Fibroblast of the conjunctiva (primary cell): ENCODE data around the gene MGAT4C.
"Not testable (repeated sequence)": the region's sequence is repeated elsewhere in the genome, so short reads cannot be mapped to it uniquely, and the experiment has no call there.

ENCODE experiments used
- DNase-seq: peaks from one replicate; pipeline ENCODE4 v3.0.0-alpha.2; 2010; ENCODE audit warnings: low read depth

The MGAT4C gene

GRCh38 chr12:86126900-86127299 is 129.3 kb downstream of the MGAT4C start:
- not testable (repeated sequence) for DNase-seq

DNA sequence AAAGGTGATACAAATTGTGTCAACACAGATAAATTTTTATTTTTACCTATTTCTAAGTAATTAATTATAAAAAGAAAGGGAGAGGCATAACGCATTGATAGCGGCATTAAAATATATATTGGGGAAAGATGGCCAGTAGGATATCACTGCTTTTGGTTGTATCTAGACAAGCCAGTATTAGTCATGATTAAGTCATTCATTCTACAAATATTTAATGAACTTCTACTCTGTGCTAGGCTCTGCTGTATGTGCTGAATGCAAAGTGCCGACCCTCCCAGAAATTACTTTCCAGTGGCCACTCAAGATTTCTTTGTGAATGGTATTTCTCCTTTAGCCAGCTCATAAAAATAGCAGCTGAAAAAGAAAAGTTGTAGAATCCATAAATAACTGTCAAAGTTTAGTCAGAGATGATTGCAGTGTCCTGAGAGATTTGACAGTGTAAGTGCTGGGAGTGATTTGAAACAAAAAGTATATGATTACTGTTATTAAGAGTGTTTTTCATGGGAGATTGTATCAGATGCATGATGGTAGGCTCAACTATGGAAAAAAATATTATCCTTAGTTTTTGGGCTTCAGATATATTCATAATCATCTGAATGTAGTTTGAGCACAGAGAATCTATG is 133.2 kb downstream of the MGAT4C start:
- no peak for DNase-seq

DNA sequence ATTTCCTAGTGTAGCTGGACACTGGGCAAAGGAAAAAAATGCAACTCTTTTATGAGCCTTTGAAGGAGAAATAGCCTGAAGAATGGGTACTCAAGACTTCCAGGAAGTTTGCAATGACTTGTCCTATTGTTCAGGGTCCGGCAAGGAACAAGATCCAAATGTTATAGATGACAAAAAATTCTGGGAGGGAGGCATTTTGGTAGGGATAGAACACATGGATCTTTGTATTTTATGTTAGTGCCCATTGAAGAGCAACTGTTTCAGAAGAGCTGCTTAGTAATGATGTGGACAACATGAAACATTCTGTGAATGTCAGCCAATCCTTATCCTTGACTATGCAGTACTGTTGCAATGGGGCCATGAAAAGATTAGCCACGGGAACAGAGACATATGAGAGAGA is 138.0 kb downstream of the MGAT4C start:
- no peak for DNase-seq

GRCh38 chr12:86117711-86118110 is 138.5 kb downstream of the MGAT4C start:
- DNase-seq = no peak

DNA sequence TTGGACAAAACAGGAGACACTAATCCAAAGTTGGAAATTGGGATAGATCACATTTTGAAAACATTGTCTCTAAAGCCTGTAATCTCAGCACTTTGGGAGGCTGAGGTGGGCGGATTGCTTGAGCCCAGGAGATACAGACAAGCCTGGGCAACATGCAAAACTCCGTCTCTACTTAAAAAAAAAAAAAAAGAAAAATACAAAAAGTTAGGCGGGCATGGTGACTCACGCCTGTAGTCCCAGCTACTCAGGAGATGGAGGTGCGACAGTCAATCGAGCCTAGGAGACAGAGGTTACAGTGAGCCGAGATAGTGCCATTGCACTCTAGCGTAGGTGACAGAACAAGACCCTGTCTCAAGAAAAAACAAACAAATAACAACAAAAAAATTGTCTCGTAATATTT is 152.1 kb downstream of the MGAT4C start:
- DNase-seq = no peak

DNA sequence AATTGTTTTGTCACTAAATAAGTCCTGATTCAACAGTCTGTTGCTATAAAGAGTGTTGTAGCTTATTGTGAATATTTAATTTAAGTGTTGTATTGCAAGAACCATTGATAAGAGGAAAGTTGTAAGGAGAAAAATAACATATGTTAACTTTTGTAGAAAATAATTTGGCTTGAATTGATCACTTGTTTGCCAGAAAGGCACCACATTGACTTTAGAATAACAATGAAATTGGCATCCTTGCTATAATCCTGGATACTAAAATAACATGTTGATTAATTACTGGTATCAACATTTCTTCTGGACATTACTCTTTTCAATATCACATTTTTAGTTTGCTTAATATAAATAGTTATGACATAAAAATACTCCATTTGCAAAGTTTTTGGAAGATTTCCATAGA is 159.0 kb downstream of the MGAT4C start:
- DNase-seq = no peak

DNA sequence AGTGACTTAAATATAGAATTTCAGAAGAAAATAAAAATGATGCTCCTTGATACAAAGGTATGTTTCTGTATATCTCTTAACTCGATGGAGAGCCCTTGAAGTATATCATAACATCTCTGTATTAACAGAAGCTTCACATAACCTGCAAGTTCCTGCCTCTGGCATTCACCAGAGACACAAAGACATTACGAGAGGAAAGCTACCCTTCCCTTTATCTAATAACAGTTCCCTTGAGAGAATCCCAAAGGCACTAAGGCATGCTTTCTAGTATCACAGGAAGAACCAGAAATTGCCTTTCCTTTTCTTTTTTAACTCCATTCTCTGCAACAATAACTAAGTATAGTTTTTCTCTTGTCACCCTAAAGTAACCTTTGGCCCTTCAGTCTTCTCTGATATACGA is 164.5 kb downstream of the MGAT4C start:
- DNase-seq = no peak

GRCh38 chr12:86081843-86082242 is 174.3 kb downstream of the MGAT4C start:
- DNase-seq = no peak

GRCh38 chr12:86059052-86059451 is 197.1 kb downstream of the MGAT4C start:
- DNase-seq = not testable (repeated sequence)

DNA sequence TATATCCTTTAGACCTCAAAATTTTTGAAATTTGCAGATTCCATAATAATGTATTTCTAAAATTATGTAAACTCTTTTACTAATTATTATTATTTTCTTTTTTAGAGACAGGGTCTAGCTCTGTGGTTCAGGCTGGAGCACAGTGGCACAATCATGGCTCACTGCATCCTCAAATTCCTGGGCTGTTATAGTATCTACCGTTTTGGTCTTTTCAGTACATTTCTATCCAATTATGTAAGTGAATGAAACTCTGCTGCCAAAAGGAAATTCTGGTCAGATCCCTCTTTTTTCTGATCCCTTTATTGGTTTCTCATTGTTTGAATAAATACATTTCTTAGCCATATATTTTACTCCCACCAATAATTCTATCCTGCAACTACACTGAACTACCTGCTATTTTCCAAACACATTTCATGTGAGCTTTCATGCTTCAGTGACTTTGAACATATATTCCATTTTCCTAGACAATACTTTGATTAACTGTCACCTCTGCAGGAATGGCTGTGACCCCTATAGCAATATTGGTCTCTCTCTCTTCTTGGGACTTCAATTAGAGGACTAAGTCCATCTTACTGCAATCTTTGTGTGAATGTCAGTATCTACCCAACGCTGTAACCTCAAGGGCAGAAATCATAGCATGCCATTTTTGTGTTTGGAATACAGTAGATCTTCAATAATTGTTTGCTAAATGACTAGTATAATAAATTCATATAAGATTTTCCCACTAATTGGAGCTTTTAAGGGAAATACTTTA is 198.9 kb downstream of the MGAT4C start:
- no peak for DNase-seq

- no peak for DNase-seq
Measured at GRCh38 chr12:86052921-86053320, 203.3 kb downstream of the MGAT4C start.

- DNase-seq = no peak
Measured at GRCh38 chr12:86050010-86050409, 206.2 kb downstream of the MGAT4C start.

DNA sequence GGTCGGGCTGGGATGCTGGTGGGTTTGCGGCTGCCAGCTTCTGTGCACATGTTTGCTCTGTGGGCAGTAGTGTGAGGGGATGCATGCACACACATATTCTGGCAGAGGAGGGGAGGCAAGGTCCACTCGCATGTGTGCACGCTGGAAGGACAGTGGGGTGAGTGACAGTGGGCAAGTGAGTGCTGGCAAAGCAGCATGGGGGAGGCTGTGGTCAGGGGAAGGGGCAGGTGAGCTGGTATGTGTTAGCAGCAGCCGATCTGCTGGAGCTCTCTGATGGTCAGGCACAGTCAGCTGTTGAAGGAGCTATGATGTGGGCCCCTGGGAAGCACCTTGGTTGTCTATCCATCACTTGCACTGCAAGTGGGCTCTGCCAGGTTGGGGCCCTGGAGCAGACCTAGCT is 211.8 kb downstream of the MGAT4C start:
- DNase-seq = no peak

DNA sequence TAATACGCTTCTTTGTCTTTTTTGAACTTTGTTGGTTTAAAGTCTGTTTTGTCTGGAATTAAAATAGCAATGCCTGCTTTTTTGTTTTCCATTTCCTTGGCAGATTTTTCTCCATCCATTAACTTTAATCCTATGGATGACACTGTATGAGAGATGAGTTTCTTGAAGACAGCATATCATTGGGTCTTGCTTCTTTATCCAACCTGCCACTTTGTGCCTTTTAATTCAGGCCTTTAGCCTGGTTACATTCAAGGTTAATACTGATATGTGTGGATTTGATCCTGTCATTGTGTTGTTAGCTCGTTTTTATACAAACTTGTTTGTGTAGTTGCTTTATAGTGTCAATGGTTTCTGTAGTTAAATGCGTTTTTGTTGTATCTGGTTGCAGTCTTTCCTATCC is 214.1 kb downstream of the MGAT4C start:
- no peak for DNase-seq

DNA sequence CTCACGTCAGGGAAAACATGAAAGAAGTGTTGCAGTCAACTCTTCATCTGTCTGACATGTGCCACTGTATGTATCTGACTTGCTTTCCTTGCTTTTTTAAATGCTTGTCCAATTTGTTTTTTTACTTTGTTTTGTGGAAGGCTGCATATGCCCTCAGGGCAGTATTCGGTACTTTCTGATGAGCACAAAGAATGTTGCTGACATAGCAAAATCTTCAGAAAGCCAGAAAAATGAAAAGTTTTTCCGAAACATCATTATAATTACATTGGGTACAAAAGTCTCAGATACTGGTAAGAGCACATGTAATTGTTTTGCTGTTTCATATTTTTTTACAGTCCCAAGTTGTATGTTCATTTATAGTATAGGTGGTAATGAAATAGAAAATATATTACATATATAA is 237.8 kb downstream of the MGAT4C start:
- DNase-seq = no peak

DNA sequence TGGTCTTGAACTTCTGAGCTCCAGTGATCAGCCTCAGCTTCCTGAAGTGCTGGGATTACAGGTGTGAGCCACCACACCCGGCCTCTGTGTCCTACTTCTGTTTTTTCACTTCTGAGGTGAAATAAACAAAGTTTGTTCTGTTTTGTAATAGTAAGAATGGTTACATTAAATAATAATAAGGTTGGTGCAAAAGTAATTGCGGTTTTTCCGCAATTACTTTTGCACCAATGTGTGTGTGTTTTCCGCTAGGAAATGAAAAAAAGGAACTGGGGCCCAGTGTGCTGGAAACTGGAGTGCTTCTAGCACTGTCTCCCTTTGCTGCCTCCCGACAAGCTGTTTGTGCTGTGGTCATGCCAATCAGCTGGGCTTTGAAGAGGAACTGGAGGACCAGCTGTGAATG is 241.2 kb downstream of the MGAT4C start:
- DNase-seq = no peak

- no peak for DNase-seq
Measured at GRCh38 chr12:86006727-86007126, 249.5 kb downstream of the MGAT4C start.

GRCh38 chr12:85998074-85998473 is 258.1 kb downstream of the MGAT4C start:
- DNase-seq = no peak

DNA sequence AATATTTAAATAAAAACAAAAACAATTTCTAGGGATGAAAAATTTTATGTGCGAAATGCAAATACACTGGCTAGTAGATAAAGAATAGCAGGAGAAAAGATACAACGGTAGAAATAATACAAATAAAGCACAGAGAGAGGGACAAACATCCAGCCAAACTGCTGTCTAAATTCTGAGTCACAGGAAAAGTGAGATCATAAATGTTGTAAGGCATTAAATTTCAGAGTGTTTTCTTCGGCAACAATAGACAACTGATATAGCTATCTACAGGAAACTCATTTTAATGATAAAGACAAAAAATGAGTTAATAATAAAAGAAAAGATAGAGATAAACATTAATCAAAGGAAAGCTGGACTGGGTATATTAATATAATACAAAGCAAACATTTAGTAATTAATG is 259.9 kb downstream of the MGAT4C start:
- no peak for DNase-seq

DNA sequence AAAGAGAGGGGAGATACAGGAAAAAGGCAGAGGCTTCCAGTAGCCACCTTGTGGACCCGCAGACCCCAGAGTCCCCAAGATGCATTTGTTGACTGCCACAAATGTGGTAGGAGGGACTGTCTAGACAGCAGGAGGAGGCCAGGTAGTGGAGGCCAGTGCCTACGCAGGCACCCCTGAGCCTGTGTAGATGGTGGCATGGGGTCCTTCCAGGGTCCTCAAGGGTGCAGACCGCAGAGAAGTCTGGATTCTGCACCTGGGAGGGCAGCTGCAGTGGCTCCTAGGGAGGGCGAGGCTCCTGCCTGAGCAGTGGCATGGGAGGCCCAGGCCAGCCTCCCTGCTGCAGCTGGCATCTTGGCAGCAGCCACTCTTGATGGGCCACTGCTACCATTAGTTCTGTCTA is 262.4 kb downstream of the MGAT4C start:
- DNase-seq = no peak

- DNase-seq = no peak
Measured at GRCh38 chr12:85985996-85986395, 270.2 kb downstream of the MGAT4C start.

- DNase-seq = no peak
Measured at GRCh38 chr12:85983601-85984000, 272.6 kb downstream of the MGAT4C start.

DNA sequence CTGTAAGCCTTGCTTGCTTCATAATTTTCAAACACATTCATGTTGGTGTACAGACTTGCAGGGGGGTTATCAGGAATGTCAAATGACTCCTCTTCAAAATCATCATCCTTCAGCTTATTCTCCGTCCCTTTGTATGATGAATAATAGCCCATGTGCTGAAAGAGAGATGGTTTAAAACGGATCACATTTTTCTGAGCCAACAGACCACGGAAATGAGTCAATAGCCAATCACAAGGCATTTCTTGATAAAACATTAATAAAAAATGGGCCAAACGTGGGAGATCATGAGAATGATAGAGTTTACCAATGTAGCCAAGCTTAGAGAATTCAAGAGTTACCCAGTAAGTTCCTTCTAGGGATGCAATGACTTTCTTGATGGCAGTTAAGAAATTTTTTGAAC is 276.6 kb downstream of the MGAT4C start:
- DNase-seq = no peak

DNA sequence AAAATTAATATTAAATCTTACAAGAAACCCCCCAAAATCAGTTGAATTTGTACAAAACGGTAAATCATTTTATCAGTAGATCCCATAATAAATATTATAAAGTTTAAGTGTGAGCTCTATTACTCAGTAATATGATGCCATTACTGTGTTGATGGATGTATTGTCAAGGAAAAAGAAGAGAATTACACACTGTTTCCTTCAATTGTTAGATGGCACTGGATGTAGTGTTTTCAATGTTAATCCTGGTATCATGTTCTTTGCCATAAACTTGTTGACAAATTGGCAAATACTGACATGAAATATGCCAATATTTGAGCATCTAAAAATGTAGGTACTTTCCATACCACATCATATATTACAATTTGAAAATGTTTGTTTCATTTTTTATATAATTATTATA is 280.5 kb downstream of the MGAT4C start:
- DNase-seq = no peak
